MV-4-11 (cell line): ENCODE measurements around the gene MRPL4.
"Not testable (repeated sequence)": the region's sequence is repeated elsewhere in the genome, so short reads cannot be mapped to it uniquely, and the experiment has no call there.

Source experiments
- DNase-seq: peaks from one replicate; lab custom pipeline; 2025; lab: John Stamatoyannopoulos, UW

MRPL4 gene

GRCh38 chr19:10230173-10230860 is 21.7 kb upstream of the MRPL4 start:
- no peak for DNase-seq

GRCh38 chr19:10230861-10231611 is 21.0 kb upstream of the MRPL4 start, which contains the start of gene S1PR2:
Gene S1PR2, minus strand, starts transcription at chr19:10231331. Its CDS starts 6,426 bp downstream, at chr19:10224905.
- peak; percentile 30 for DNase-seq

- DNase-seq, result no peak
These were observed 20.3 kb upstream of the MRPL4 start for GRCh38 chr19:10231612-10232228.

GRCh38 chr19:10233946-10234345 is 18.1 kb upstream of the MRPL4 start:
- no peak for DNase-seq

GRCh38 chr19:10235003-10235402 is 17.0 kb upstream of the MRPL4 start:
- DNase-seq, result no peak

GRCh38 chr19:10235409-10235808 is 16.6 kb upstream of the MRPL4 start:
- DNase-seq, result not testable (repeated sequence)

GRCh38 chr19:10237702-10238101 is 14.3 kb upstream of the MRPL4 start:
- DNase-seq, result no peak

GRCh38 chr19:10238172-10238783 is 13.7 kb upstream of the MRPL4 start:
- DNase-seq, result no peak

GRCh38 chr19:10241826-10242449 is 10.1 kb upstream of the MRPL4 start:
- DNase-seq, result not testable (repeated sequence)

- DNase-seq, result no peak
These were observed 8.4 kb upstream of the MRPL4 start for GRCh38 chr19:10243606-10244005.

- DNase-seq, result no peak
These were observed 6.7 kb upstream of the MRPL4 start for GRCh38 chr19:10245189-10245939.

- no peak for DNase-seq
These were observed 5.5 kb upstream of the MRPL4 start for GRCh38 chr19:10246511-10246910.

GRCh38 chr19:10252707-10253106 is 693 bp downstream of the MRPL4 start:
- no peak for DNase-seq

- no peak for DNase-seq
These were observed 2.2 kb downstream of the MRPL4 start for GRCh38 chr19:10254244-10254643.

- no peak for DNase-seq
These were observed 3.3 kb downstream of the MRPL4 start for GRCh38 chr19:10255358-10255757.

- no peak for DNase-seq
These were observed 4.5 kb downstream of the MRPL4 start for GRCh38 chr19:10256551-10256950.

GRCh38 chr19:10256970-10257615 is 5.1 kb downstream of the MRPL4 start:
- DNase-seq, result no peak

GRCh38 chr19:10258080-10258710 is 6.2 kb downstream of the MRPL4 start:
- no peak for DNase-seq

GRCh38 chr19:10259162-10259905 is 7.3 kb downstream of the MRPL4 start:
- peak; percentile 83 for DNase-seq

GRCh38 chr19:10260141-10260584 is 8.1 kb downstream of the MRPL4 start:
- DNase-seq, result no peak
